Inflammatory macrophage (primary cell): ENCODE data around the gene SLC5A10.
"Not testable (repeated sequence)": the region's sequence is repeated elsewhere in the genome, so short reads cannot be mapped to it uniquely, and the experiment has no call there.

Experiments used
- DNase-seq, 2 donors: peaks; one replicate each; pipeline ENCODE4 v3.0.0-alpha.2; 2020 to 2022

Gene SLC5A10

DNA sequence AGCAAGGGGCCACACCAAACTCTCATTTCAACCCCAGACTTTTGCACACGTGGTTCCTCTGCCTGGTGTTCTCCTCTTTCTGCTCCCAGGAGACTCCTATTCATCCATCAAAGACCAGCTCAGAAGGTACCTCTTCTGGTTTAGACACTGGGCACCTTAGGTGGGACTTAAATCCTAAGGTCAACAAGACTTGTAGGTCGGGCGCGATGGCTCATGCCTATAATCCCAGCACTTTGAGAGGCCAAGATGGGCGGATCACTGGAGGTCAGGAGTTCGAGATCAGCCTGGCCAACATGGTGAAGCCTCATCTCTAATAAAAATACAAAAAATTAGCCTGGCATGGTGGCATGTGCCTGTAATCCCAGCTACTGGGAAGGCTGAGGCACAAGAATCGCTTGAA lies 95.5 kb downstream of the SLC5A10 start:
- DNase-seq = not testable (repeated sequence)

DNA sequence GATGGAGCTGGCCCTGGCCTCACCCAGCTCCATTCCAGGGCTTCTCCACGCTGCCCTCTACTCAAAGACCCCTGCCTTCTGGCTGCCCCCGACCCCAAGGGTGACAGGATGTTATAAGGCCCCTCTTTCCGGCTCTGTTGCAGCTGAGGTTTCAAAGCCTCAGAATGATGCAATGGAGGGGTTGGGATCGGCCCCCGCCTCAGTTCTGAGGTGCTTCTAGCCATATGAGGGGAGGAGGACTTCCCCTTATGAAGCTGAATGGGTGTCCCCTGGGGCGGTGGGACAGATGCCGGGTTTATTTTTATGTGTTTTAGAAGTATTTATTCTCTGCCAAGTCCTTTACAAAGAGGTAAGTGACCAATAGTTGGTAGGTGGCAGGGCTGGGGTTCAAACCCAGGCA lies 96.9 kb downstream of the SLC5A10 start:
- DNase-seq = not testable (repeated sequence)

DNA sequence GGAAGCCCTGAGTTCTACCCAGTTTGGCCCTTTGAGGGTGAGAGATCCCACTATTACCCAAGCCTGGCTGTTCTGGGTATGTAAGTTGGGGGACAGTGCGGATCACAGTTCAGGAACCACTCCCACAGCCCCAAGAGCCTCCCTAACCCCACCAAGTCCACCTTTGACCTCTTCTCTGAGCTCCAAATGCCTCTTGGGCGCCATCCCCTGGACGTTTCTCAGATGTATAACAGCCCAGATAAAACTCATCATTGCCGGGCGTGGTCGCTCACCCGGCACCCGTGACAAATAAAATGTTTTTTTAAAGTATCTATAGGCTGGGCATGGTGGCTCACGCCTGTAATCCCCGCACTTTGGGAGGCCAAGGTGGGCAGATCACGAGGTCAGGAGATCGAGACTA lies 103.5 kb downstream of the SLC5A10 start:
- not testable (repeated sequence) for DNase-seq

- DNase-seq = not testable (repeated sequence)
These were observed 110.2 kb downstream of the SLC5A10 start for GRCh38 chr17:19062009-19062717.

DNA sequence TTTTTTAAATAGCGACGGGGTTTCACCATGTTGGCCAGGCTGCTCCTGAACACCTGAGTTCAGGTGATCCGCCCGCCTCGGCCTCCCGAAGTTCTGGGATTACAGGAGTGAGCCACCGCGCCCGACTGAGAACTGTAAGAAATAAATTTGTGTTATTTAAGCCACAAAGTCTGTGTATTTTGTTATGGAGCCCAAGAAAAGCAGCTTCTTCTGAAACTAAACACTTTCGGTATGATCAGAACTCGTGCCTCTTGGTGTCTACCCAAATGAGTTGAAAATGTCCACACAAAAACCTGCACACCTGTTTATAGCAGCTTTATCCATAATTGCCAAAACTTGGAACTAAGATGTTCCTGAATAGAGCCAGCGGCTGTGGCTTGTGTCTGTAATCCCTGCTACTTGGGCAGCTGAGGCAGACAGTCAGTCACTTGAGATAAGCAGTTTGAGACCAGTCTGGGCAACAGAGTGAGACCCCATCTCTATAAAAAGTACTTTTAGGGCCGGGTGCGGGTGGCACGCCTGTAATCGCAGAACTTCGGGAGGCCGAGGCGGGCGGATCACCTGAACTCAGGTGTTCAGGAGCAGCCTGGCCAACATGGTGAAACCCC lies 110.9 kb downstream of the SLC5A10 start:
- not testable (repeated sequence) for DNase-seq

DNA sequence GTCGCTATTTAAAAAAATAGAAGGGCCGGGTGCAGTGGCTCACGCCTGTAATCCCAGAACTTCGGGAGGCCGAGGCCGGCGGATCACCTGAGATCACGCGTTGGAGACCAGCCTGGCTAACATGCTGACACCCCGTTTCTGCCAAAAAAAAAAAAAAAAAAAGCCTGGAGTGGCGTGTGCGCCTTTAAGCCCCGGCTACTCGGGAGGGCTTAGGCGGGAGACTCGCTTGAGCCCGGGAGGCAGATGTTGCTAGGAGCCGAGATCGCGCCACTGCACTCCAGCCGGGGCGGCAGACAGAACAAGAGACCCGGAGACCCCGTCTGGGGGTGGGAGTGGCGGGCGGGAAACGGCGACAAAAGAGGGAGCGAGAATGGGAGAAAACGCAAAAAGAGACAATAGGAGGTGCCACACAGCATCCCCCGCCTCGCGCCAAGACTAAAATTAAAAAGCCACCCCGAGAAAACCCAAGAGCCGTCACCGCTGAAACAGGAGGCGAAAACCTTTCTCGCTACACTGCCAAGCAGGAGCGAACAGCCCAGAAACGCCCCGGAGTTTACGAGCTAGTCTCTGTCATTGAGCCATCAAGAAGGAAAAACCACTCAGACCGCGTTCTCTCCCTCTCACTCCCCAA lies 111.5 kb downstream of the SLC5A10 start:
- not testable (repeated sequence) for DNase-seq

DNA sequence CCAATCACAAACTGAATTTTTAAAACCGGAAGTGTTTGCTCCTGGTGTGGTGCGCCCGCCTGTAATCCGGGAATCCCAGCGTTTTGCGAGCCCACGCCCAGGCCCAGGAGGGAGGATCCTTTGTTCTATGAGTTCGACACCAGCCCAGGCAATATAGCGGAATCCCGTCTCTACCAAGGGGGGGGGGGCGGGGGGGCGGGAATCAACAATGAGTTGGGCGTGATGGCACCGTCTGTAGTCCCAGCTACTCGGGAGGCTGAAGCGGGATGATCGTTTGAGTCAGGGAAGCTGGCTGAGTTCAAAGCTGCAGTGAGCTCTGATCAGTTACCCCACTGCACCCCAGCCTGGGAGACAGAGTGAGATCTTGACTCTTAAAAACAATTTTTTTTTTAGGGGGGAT lies 112.4 kb downstream of the SLC5A10 start:
- DNase-seq = not testable (repeated sequence)

GRCh38 chr17:19070318-19071168 lies 118.6 kb downstream of the SLC5A10 start:
- DNase-seq = not testable (repeated sequence)
